Measurements from ENCODE around the gene MINAR2. TPM values are rescaled to one million over a fixed set of nuclear protein-coding genes. Genes with fewer than 3 reads are reported as not detected.

MINAR2 gene
- total and polyA plus RNA-seq, 4 donors: 0.09 TPM; not detected in 3

- no peak for TF ChIP-seq CTCF (IDR thresholded peaks at IDR 0.05; ENCODE audit: control extremely low read depth, extremely low read depth)
- no peaks in the 10 kb centered on the region for H3K27me3 ChIP-seq (ENCODE audit: control insufficient read depth in 3 of 3, insufficient read depth in 3 of 3, low read length in 2 of 3)
- H3K4me3 ChIP-seq: no peak overlapping the region
- 83 to 90% methylated on average over 5 of the region's 5 CpGs for WGBS, 2 donors
- DNase-seq: no peak
- H3K27ac ChIP-seq (ENCODE audit: low read depth in 1 of 2, low read length in 1 of 2): no peak overlapping the region
- no peak for ATAC-seq (ENCODE audit: insufficient read depth, low FRiP score)
- H3K36me3 ChIP-seq (ENCODE audit: control insufficient read depth in 4 of 4, insufficient read depth in 4 of 4, low read length in 4 of 4): no peaks in the 10 kb centered on the region
- no peak overlapping the region for H3K9ac ChIP-seq (ENCODE audit: insufficient read depth in 1 of 2, low read length in 2 of 2)
- H3K4me1 ChIP-seq (ENCODE audit: control insufficient read depth in 5 of 5, insufficient read depth in 5 of 5, low read length in 5 of 5): no peaks in the 10 kb centered on the region
- peaks cover 0 to 3% (median 0%) of the 10 kb centered on the region in 4 donors for H3K9me3 ChIP-seq (ENCODE audit: control insufficient read depth in 4 of 4, insufficient read depth in 3 of 4, low read length in 3 of 4)
Observed at GRCh38 chr5:129803403-129803802, 55.5 kb downstream of the MINAR2 start.

GRCh38 chr5:129804705-129805104, 56.8 kb downstream of the MINAR2 start:
- no peak for TF ChIP-seq CTCF (IDR thresholded peaks at IDR 0.05; ENCODE audit: control extremely low read depth, extremely low read depth)
- 52 to 54% methylated on average over 7 of the region's 7 CpGs for WGBS, 2 donors

GRCh38 chr5:129807162-129807814, 59.4 kb downstream of the MINAR2 start:
- no peak for TF ChIP-seq CTCF (IDR thresholded peaks at IDR 0.05; ENCODE audit: control extremely low read depth, extremely low read depth)
- Histone ChIP-seq H3K27me3 (ENCODE audit: control insufficient read depth in 3 of 3, insufficient read depth in 3 of 3, low read length in 2 of 3) (no peaks in the 10 kb centered on the region), H3K36me3 (ENCODE audit: control insufficient read depth in 4 of 4, insufficient read depth in 4 of 4, low read length in 4 of 4) (no peaks in the 10 kb centered on the region), H3K4me1 (ENCODE audit: control insufficient read depth in 5 of 5, insufficient read depth in 5 of 5, low read length in 5 of 5) (no peaks in the 10 kb centered on the region), H3K9me3 (ENCODE audit: control insufficient read depth in 4 of 4, insufficient read depth in 3 of 4, low read length in 3 of 4) (no peaks in the 10 kb centered on the region), H3K27ac (ENCODE audit: low read depth in 1 of 2, low read length in 1 of 2) (no peak overlapping the region), H3K4me3 (no peak overlapping the region), H3K9ac (ENCODE audit: insufficient read depth in 1 of 2, low read length in 2 of 2) (no peak overlapping the region)
- 48 to 76% methylated on average over 3 of the region's 3 CpGs for WGBS, 2 donors
- no peak for ATAC-seq (ENCODE audit: insufficient read depth, low FRiP score)
- DNase-seq: no peak

More at GRCh38 chr5:129804705-129805104, 56.8 kb downstream of the MINAR2 start:
- no peak for DNase-seq
- no peak overlapping the region for H3K27ac ChIP-seq (ENCODE audit: low read depth in 1 of 2, low read length in 1 of 2)
- H3K27me3 ChIP-seq (ENCODE audit: control insufficient read depth in 3 of 3, insufficient read depth in 3 of 3, low read length in 2 of 3): no peaks in the 10 kb centered on the region
- H3K4me3 ChIP-seq: no peak overlapping the region
- no peak overlapping the region for H3K9ac ChIP-seq (ENCODE audit: insufficient read depth in 1 of 2, low read length in 2 of 2)
- ATAC-seq (ENCODE audit: insufficient read depth, low FRiP score): no peak
- H3K36me3 ChIP-seq (ENCODE audit: control insufficient read depth in 4 of 4, insufficient read depth in 4 of 4, low read length in 4 of 4): no peaks in the 10 kb centered on the region
- no peaks in the 10 kb centered on the region for H3K9me3 ChIP-seq (ENCODE audit: control insufficient read depth in 4 of 4, insufficient read depth in 3 of 4, low read length in 3 of 4)
- no peaks in the 10 kb centered on the region for H3K4me1 ChIP-seq (ENCODE audit: control insufficient read depth in 5 of 5, insufficient read depth in 5 of 5, low read length in 5 of 5)

Other genes starting within 250 kb of the MINAR2 start
- gene CHSY3, start 156.4 kb downstream of the MINAR2 start, total RNA-seq: 1 to 10 TPM; 4.1 to 6.7 TPM
- 1 to 10 TPM in 1 of 2 donors, under 1 TPM in 1; 0.41 to 1.9 TPM for gene CHSY3, start 156.4 kb downstream of the MINAR2 start, polyA plus RNA-seq

Data from lung (tissue), 12 donors.